ENCODE measurements around the gene RAB15. TPM values are rescaled to one million over a fixed set of nuclear protein-coding genes. Genes with fewer than 3 reads are reported as not detected.

Gene RAB15
- total RNA-seq, 1 experiment from 2014 or later: 3.3 TPM

DNA sequence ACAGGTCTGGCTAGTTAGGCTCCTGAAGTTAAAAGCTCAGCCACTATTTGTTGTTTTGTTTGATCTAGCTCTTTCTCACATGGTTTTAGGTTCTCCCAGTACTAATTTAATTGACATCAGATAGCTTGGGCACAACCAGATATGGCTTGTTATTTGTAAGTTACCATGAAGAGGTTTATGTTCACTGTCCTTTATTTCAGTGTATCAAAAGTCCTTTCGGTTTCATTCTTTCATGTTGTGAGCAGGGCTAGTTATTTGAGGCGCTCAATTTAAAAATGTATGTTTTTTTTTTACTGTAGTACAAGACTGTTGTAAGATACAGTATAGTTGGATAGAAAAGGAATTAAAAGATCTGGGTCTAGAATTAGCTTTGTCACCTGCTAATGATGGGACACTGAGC, 36.6 kb downstream of the RAB15 start (continued):
- TF ChIP-seq, protein P1, sequence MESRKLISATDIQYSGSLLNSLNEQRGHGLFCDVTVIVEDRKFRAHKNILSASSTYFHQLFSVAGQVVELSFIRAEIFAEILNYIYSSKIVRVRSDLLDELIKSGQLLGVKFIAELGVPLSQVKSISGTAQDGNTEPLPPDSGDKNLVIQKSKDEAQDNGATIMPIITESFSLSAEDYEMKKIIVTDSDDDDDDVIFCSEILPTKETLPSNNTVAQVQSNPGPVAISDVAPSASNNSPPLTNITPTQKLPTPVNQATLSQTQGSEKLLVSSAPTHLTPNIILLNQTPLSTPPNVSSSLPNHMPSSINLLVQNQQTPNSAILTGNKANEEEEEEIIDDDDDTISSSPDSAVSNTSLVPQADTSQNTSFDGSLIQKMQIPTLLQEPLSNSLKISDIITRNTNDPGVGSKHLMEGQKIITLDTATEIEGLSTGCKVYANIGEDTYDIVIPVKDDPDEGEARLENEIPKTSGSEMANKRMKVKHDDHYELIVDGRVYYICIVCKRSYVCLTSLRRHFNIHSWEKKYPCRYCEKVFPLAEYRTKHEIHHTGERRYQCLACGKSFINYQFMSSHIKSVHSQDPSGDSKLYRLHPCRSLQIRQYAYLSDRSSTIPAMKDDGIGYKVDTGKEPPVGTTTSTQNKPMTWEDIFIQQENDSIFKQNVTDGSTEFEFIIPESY (IDR thresholded peaks at IDR 0.05; ENCODE audit: extremely low read depth, insufficient replicate concordance, low read length): no peak
- TF ChIP-seq FOSL1 (IDR thresholded peaks at IDR 0.05; ENCODE audit: low read depth) (no peak), YY1 (IDR thresholded peaks at IDR 0.05; ENCODE audit: extremely low read depth, insufficient replicate concordance, low read depth, low read length) (no peak)

- intact Hi-C loops (cut with micrococcal nuclease): no loop called here
- Histone ChIP-seq H3K9ac (ENCODE audit: low read length) (no peak overlapping the region), H3K36me3 (ENCODE audit: control insufficient read depth in 1 of 2, insufficient read depth in 2 of 2, low read length in 2 of 2) (peaks cover 9 to 22% of the 10 kb centered on the region in 2 experiments; a peak in 3 of 4 replicates), H3K9me3 (ENCODE audit: control insufficient read depth in 1 of 2, insufficient read depth in 1 of 2, low read depth in 1 of 2, low read length in 2 of 2) (no peaks in the 10 kb centered on the region), H3K9me2 (ENCODE audit: insufficient read depth) (no peaks in the 10 kb centered on the region), H3K4me2 (ENCODE audit: low read length) (no peak overlapping the region), H3K4me3 (replicated peaks in 1 of 2; ENCODE audit: low read depth in 1 of 2, low read length in 2 of 2) (no peak overlapping the region), H3K27ac (ENCODE audit: low read depth, low read length) (no peak overlapping the region), H3K27me3 (ENCODE audit: insufficient read depth, low read length) (no peaks in the 10 kb centered on the region), H3K79me2 (ENCODE audit: insufficient read depth, low read length) (peaks cover 7% of the 10 kb centered on the region; the same call in 1 of the 2 replicates), H4K20me1 (ENCODE audit: insufficient read depth) (no peaks in the 10 kb centered on the region), H3K4me1 (ENCODE audit: control insufficient read depth in 1 of 2, insufficient read depth in 2 of 2, low read length in 2 of 2) (no peaks in the 10 kb centered on the region), H2AFZ (ENCODE audit: low read depth, low read length, poor library complexity, severe bottlenecking) (no peak overlapping the region)
- no peak for TF ChIP-seq POLR2AphosphoS5 (IDR thresholded peaks at IDR 0.05; ENCODE audit: low read depth, low read length)
- no peak for TF ChIP-seq ZNF274 (IDR thresholded peaks at IDR 0.05; ENCODE audit: low read depth, low read length)
- TF ChIP-seq EZH2phosphoT487 (IDR thresholded peaks at IDR 0.05; ENCODE audit: borderline replicate concordance): no peak
- TF ChIP-seq SP1 (IDR thresholded peaks at IDR 0.05; ENCODE audit: low read depth): no peak
- no peak for TF ChIP-seq FOSL1 (IDR thresholded peaks at IDR 0.05; ENCODE audit: low read depth)
- no peak for TF ChIP-seq RAD21 (IDR thresholded peaks at IDR 0.05; ENCODE audit: low read depth)
- no peak for TF ChIP-seq ELF1 (IDR thresholded peaks at IDR 0.05; ENCODE audit: borderline replicate concordance, low read depth)
- TF ChIP-seq YY1 (IDR thresholded peaks at IDR 0.05; ENCODE audit: extremely low read depth, insufficient replicate concordance, low read depth, low read length): no peak
- TF ChIP-seq CBX3 (IDR thresholded peaks at IDR 0.05; ENCODE audit: low read depth): no peak
- ChIA-PET POLR2A (no interaction called here), CTCF (no interaction called here), RAD21 (ENCODE audit: low non-redundant PET in 1 of 2, low total read pairs in 2 of 2, uncharacterized antibody in 2 of 2, unreplicated experiment in 2 of 2) (no interaction called here)
- BruUV-seq (replicated peaks): TSS peak; percentile 14
- ATAC-seq (no peak), DNase-seq (ENCODE audit: low read depth, low spot score) (no peak)
Observed at GRCh38 chr14:64934338-64934929, 37.7 kb downstream of the RAB15 start.
